A549 (cell line): Measurements from ENCODE around the gene HNF1A.
"Not testable (repeated sequence)": the region's sequence is repeated elsewhere in the genome, so short reads cannot be mapped to it uniquely, and the experiment has no call there.

Experiments used
- CBX2 ChIP-seq: fragments of 200-600 bp; sonication (generic); IDR thresholded peaks from 2 replicates; pipeline ENCODE4 v1.6.1; 2016; ENCODE audit warnings: low read depth, mild to moderate bottlenecking, borderline replicate concordance
- CEBPB ChIP-seq, 2 experiments: fragments of >200 bp in 1 of 2; sonication (Bioruptor Twin) in 1 of 2; formaldehyde crosslinking in 1 of 2; IDR thresholded peaks; 2 replicates each; pipeline ENCODE4 v1.6.1; 2012 to 2016
- CTCF ChIP-seq: fragments of >200 bp; sonication (Bioruptor Twin); formaldehyde crosslinking; IDR thresholded peaks from 3 replicates; pipeline ENCODE4 v1.5.1; 2016
- E2F6 ChIP-seq: IDR thresholded peaks from 2 replicates; pipeline ENCODE4 v1.6.1; 2012; ENCODE audit warnings: low read depth, borderline replicate concordance
- EP300 ChIP-seq, 2 experiments: fragments of >200 bp; sonication (Bioruptor Twin); formaldehyde crosslinking; IDR thresholded peaks; 2 replicates in 1 of 2; 3 replicates in 1 of 2; pipeline ENCODE4 v1.6.1; 2016 to 2017
- HOXB13 ChIP-seq: fragments of 250-450 bp; sonication (Bioruptor Pico); IDR thresholded peaks from 2 replicates; pipeline ENCODE4 v1.5.0; 2020; ENCODE audit warnings: low read depth, mild to moderate bottlenecking, moderate library complexity
- JUNB ChIP-seq: fragments of >200 bp; sonication (Bioruptor Twin); formaldehyde crosslinking; IDR thresholded peaks from 2 replicates; pipeline ENCODE4 v1.6.1; 2016
- MAFK ChIP-seq: fragments of 450-650 bp; IDR thresholded peaks from 2 replicates; pipeline ENCODE4 v1.6.1; 2014; ENCODE audit not compliant: partially characterized antibody
- POLR2A ChIP-seq: IDR thresholded peaks from 2 replicates; pipeline ENCODE4 v1.6.1; 2012; ENCODE audit warnings: mild to moderate bottlenecking, low read length
- RCOR1 ChIP-seq: fragments of 150-350 bp; IDR thresholded peaks from 2 replicates; pipeline ENCODE4 v1.6.1; 2014; ENCODE audit warnings: antibody characterized with exemption, low read length, low read depth
- TP53 ChIP-seq: fragments of 250-450 bp; sonication (Bioruptor Pico); IDR thresholded peaks from 2 replicates; pipeline ENCODE4 v1.5.0; 2021; ENCODE audit warnings: mild to moderate bottlenecking, moderate library complexity

GRCh38 chr12:120950260-120950799, 28.0 kb upstream of the HNF1A start:
- not testable (repeated sequence) for TF ChIP-seq CTCF; HOXB13 (CRISPR knock-in tag); MAFK; EP300 (IDR thresholded peaks at IDR 0.05); POLR2A; TP53 (CRISPR knock-in tag); CBX2; JUNB; CEBPB (IDR thresholded peaks at IDR 0.05); E2F6; RCOR1
